Activated T-helper 1 cell treated with Interleukin-2 at 50 U/mL for 16 hours (primary cell): ENCODE measurements around the gene ST6GALNAC5.
"Not testable (repeated sequence)": the region's sequence is repeated elsewhere in the genome, so short reads cannot be mapped to it uniquely, and the experiment has no call there.

Experiments
- DNase-seq: peaks from one replicate; pipeline ENCODE4 v3.0.0-alpha.2; 2020; ENCODE audit warnings: low read depth

Gene ST6GALNAC5

DNA sequence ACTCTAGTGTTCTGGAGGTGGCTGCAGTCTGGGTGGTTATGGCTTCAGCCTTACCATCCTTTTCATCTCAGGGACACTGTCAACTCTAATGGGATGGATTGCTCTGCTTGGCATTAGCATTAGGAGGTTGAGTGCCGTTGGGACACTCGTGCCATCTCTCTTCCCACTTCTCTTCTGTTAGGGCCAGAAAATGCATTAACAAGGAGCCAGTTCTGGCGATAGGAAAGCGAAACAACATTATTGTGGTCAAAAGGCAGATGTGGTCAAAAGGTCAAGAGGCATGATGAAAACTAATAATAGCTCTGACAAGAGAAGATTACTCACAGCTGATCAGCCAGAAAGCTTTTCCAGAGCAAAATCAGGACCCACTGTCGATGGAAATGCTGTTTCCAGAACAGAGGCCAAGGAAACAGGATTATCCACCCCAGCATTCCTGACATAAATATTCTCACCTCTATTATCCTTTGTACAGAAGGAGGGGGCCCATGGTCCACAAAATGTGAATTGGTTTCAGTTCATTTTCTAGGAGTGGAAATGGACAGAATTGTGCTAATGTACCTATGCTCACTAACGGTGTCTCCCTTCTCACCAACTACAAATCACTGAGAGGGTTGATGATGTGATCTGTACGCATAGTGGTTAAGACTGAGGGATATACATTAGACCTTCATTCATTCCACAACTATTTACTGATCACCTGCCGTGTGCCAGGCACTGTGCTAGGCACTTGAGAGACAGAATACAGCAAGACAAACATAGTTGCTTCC is 72.0 kb downstream of the ST6GALNAC5 start:
- DNase-seq: no peak

DNA sequence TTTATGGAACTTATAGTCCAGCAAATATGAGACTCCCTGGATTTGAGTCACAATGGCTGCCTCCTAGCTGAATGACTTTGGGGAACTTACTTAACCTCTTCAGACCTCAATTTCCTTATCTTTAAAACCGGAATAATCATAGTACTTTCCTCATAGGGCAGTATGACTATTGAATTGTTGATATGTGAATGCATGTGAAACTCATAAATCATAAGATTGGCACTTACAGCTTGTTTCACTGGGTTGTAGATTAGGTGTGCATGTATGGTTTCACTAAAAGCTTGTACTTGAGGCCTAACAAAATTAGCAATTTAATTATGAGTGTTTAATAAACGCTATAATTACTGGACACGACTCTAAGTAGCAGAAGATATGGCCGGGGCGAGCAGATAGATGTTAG is 72.5 kb downstream of the ST6GALNAC5 start:
- DNase-seq: no peak

DNA sequence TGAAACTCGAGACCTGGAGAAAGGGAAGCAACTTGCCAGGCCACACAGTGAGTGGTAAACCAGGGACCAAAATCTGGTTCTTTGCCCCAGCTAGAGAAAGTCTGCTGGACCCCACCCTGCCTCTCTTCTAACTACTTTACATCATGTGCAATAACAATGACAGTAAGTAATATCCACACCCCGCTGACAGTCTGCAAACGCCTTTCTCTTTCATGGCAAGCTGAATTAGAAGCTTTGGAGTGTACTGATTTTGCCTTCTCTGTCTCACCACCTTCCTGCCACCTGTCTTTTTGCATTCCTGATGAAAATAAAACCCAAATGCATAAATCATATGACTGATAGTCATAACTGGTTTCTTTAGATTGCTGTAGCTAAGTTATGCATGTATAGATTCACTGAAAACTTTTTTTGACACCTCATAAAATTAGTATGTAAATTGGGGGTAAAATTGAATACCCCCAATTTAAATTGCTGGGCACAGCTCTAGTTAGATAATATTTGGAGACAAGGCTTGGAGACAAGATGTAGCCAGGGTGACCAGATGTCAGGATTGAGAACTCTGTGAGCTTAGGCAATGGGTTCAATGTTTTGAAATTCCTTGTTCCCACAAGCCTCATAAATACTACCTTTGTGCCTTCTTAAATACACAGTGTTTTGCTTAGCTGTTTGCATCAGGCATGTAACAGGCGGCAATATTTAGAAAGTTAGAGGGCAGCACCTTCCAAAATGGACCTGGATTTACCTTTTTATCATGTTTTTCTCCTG is 73.5 kb downstream of the ST6GALNAC5 start:
- DNase-seq: no peak

DNA sequence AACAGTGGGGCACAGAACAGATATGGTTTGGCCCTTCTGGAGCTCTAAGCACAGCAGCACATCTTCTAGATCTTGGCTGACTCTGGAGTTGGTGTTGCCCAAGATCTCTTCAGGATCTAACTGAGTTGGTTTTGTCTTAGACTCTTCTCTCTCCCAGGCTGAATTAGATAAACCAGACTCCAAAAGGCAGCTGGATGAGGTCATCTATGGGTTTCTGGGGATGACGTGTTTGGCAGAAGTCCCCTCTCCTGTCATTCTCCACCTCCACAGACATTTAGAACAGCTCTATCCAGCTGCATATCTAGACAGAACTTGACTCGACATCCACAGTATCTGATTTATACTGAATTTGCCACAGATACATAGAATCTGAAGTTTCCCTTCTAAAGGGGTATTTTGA is 75.3 kb downstream of the ST6GALNAC5 start:
- no peak for DNase-seq

DNA sequence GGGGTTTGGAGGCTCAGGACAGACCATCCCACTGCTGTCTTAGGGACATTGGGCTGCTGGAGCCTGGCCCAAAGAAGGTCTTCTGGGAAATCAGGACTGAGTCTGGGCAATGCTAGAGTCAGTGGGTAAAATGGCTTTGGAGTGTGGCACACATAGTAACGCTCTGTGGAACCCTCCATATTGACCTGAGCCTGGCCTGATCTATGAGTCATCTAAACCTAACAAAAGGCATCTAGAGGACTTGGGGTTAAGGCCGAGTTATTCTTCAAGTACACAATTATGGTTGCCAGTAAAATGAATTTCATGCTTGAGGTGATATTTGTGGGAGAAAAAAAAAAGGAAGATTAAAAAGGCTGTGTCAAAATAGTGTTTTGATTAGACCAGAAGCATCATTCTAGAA is 77.7 kb downstream of the ST6GALNAC5 start:
- DNase-seq: no peak

DNA sequence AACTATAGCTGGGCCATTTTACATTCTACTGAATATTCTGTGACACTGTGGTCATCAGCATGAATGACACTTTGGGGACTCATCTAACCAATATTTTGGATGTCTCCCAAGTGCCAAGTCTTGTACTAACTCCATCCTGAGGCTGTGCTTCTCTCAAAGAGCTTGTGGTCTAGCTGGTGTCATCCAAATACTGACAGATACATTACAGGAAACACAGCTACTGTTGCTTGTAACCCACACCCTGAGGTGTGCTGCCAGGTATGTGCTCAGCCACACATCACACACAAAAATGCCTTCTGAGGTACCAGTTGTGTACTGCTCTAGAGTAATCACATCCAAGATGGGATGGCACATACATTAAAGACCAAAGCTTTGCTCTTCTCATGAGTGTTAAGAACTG is 81.6 kb downstream of the ST6GALNAC5 start:
- no peak for DNase-seq

DNA sequence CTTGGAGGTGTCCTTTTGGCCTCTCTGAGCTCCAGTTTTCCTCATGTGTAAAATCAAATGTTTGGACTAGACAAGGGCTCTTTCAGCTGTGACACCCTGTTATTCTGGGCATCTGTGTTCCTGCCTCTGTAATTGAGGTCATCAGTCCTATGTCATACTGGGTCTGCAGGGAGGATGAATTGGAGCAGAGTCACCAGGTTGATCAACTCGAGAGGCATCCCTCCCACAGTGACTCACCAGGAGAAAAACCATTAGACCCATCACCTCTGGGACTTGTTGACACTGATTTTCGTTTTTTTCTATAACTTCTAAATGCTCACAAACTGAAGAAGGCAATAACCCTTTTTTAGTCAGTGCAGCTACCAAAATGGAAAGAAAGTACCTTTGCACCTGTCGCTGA is 82.2 kb downstream of the ST6GALNAC5 start:
- DNase-seq: no peak

DNA sequence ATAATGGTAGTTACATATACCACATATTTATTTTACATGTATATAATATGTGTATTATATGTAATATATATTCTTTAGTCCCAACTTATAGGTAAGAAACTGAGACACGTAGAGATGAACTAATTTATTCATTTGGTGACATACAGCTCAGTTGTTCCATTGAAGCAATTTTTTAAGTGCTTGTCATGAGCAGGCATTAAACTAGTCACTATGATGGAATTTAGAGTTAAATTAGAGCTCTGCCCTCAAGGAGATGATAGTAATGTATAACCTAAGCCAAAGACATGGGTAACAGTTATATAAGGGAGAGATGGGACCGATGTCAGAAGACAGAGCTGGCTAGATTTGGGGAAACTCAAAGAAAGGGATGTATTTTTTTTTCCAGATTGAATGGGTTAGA is 83.0 kb downstream of the ST6GALNAC5 start:
- DNase-seq: no peak

DNA sequence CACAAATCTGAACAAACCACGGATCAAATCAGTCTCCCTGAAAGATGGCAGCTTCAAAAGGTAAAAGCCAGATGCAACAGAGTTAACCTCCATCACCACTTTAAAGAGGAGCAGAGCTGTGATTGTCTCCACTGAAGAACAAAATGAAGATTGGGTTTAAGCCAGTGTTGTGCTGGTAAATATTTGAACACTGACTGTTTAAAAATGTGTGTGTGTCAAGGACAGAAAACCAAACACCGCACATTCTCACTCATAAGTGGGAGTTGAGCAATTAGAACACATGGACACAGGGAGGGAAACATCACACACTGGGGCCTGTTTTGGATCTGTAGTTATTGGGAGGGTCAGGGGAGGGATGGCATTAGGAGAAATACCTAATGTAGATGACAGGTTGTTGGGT is 83.9 kb downstream of the ST6GALNAC5 start:
- no peak for DNase-seq

DNA sequence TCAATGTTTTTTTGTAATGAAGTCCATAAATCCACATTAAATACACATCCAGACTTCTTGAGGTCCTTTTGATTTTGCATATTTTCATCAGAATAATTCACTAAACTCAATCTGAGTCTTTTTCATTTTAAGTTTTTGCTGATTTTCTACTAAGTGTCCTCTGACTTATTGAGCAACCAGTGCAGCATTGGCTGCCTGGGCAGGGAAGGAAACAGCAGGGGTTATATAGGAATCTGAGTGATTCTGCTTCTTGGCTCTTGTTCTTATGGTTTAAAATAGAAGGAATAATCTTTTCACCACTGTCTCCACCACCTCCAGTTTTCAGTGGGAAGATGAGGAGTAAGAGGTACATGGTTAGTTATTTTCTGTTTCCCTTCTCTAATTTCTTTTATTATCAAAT is 88.4 kb downstream of the ST6GALNAC5 start:
- DNase-seq: no peak

DNA sequence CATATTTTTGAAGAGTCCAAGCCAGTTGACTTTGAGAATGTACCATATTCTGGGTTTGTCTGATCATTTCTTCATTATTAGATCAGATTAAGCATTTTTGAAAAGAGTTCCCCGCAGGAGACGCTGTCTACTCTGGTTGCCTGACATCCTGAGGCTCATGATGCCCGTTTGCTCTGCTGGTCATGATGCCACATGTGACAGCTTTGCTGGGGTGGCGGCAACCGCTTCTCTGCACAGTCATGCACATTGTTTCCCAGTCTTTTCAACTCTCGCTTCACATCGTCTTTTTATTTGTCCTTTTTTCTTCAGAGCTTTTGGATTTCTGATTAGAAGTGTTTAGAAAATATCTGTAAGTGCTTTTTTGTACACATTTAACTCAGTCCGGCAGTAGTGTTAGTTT is 90.7 kb downstream of the ST6GALNAC5 start:
- no peak for DNase-seq

DNA sequence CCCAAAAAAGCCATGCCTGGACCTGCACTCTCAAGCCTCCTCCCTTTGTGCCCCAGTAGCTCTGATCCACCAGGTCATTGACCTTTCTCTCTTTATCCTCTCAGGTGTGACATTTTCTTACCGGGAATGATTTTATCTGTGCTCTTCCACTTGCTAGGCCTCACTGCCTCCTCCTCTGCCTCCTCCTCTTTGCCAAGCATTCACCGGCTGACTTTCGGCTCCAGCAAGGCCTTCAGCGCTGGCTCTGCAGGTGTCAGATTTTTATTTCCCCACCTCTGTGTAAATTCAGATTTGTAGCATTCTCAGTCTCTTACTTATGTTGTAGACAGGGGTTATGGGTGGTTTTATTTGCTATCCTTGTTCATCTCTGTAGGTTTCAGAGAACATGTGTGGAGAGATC is 91.5 kb downstream of the ST6GALNAC5 start:
- no peak for DNase-seq

DNA sequence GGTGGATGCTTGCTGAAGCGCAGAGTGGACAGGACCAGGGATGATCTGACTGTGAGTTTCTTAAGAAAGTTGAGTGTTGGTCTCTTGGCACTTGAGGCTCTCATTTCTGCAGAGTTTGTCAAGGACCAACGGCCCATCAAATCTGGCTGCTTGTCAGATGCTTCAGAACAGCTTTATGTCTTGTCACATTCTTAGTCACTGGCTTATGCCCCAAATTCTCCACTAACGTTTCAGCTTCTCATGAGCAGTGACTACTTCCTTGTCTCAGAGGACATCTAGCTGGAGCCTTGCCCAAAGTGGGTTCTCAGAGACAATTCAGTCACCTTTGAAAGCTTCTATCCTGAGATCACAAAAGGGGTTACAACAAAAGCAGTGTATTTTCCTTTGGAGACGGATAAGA is 92.3 kb downstream of the ST6GALNAC5 start:
- no peak for DNase-seq

DNA sequence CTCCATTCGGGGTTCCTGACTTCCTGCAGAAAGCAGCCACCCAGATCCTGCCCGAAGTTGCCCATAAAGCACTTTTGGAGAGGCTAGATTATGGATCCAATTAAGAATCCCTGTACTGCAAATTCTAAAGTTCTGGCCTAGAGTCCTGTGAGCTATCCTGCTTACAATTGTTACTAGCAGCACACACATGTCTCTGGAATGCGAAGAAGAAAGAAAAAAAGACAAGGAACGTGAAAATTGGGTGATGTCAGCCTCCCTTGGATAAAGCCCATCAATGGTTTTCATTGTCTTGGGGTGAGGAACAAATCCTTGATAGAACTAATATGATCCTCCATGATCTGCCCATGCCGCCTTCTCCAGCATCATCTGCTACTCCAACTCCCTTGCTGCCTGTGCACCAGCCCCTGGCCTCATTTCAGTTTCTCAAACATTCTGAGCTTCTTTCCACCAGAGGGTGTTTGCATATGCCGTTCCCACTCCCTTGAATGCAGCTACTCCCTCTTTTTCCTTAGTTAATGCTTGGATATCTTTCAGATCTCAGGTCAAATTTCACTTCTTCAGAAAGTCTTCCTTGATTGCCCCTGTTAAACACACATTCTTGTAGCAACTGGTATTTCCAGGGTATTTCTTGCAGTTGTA is 94.0 kb downstream of the ST6GALNAC5 start:
- DNase-seq: no peak

DNA sequence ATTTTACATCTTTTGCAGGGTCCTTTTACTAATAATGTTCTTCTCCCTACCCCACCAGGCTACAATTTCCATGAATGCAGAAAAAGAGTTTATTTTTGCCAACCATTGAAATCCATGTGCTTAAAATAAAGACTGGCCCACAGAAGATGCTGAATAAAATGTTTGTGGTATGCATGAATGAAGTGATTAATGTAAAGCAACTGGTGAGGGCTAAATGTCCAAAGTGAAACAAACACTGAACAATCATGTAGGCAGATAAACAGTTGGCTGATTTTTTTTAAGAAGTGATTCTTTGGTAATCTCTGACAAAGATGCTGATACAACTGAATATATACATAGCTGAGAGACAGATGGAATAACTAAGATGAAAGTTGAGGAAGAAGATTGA is 94.5 kb downstream of the ST6GALNAC5 start:
- no peak for DNase-seq

DNA sequence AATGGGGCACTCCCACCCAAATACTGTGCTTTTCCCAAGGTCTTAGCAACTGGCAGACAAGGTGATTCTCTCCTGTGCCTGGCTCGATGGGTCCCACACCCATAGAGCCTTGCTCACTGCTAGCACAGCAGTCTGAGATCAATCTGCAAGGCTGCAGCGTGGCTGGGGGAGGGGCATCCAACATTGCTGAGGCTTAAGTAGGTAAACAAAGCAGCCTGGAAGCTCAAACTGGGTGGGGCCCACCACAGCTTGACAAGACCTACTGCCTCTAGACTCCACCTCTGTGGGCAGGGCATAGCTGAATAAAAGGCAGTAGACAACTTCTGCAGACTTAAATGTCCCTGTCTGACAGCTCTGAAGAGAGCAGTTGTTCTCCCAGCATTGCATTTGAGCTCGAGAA is 114.0 kb downstream of the ST6GALNAC5 start:
- DNase-seq: not testable (repeated sequence)

DNA sequence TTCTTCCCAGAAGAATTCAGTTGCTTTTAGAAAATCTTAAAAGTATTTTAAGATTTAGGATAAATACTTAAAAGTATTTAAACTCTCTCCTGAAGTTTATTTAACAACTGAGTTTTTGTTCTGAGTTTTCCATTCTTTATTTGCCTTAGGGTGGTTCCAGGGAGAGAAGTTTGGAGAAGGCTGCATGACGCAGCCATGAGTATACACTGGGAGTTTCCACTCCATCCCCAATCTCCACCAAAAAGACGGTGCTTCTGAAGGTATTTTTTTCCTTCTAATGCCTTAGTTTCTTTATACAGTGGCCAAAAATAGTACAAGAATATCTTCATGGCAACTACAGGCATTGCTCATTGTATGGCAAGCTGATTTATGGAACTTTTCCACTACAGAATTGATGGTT is 122.7 kb downstream of the ST6GALNAC5 start:
- DNase-seq: no peak

DNA sequence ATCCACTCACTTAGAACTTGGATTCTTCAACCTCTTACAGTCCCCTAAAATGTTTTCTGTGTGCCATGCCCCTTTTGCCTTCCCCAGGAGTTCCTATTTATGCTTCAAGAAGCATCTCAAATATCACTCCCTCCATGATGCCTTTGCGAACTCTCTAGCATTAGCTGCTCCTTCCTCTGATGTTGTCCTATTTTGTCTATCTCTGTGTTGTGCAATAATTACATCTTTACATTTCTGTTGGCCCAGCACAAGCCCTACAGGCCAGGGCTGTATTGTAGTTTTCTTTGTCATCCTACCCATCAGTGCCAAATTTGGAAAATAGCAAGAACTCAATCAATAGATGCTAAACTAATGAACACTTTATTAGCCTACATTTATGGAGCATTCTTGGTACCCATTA is 125.8 kb downstream of the ST6GALNAC5 start:
- no peak for DNase-seq

DNA sequence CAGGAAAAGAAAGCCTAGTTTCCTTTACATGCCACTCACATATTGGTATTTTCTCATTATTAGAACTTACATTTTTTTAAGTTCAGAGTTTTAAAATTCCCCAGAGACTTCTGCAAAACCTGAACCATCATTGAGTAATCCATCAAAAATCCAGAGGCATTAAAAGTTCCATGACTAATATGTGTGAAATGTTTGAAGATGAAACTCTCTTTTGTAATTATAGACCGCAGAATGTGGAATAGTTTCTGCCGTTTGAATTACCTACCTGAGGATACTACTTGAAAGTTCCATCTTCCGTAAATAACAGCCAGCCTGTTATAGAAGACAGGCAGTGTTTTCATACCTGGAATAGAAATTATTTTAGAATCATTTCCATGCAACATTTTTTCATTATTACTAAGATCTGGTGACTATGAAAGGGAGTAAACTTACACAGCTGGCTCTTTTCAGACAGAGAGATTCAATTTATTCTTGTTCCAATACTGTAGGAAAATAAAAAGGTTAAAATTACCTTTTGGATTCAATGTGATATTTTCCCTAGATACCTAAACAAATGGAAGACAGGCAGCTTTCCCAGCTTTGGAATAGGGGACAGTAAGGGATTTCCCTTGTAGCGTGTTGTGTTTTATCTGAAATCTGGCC is 131.4 kb downstream of the ST6GALNAC5 start:
- no peak for DNase-seq

DNA sequence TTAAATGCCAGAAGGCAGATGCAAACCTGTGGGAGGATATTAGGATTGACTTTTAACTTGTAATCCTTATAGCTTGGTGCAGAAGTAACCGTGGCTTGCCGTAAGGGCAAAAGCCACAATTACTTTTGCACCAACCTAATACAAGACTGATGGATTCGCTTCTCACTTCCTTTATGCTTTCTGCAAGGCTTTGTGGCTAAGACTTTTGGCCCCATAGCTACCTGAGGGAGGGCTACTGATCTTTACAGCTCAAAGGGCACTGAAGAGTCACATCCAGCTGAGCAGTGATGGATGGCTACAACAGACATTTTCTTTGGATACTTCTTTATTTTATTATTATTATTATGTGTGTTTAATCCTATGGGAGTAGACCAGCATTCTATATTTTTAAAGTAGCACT is 140.4 kb downstream of the ST6GALNAC5 start:
- DNase-seq: no peak

DNA sequence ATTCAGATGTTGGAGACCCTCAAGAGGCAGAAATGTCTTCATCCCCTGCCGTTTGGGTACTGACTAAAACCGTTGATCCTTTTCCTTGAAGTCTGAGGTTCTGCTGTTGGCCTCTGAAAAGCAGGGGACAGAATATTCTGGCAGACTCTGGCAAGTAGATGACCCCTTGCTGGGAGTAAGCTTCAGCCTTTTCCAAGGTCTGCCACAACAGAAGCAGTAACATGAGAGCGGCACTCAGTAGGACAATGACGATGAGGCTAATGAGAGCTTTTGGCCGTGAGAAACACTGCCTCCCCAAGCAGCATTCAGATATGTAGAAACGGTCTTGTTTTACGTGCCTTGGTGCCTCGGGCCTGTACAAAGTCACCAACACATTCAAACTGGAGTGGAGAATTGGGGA is 143.7 kb downstream of the ST6GALNAC5 start:
- DNase-seq: no peak

DNA sequence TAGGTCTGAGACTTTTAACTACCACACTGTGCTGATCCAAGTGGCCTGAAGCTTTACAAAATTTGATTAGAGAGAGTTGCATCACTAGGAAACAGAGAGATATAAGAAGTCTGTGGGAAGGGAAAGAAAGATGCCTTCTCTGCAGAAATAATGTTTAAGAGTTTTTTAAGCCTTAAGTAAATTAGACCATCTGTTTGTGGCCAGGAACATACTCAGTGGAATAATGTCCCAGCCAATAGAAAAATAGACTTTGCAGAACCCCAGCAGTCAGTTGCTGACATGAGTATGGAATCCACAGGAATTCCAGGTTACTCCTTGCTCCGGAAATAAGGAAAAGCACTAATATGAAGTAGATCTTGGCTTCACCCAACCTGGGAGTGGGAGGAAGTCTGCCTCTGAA is 144.8 kb downstream of the ST6GALNAC5 start:
- DNase-seq: no peak
